ENCODE measurements around the gene SOCS6. TPM values are rescaled to one million over a fixed set of nuclear protein-coding genes. Genes with fewer than 3 reads are reported as not detected.
"Not testable (repeated sequence)": the region's sequence is repeated elsewhere in the genome, so short reads cannot be mapped to it uniquely, and the experiment has no call there.

SOCS6 gene
- total RNA-seq, 1 experiment from 2014 or later, result 7.8 TPM

DNA sequence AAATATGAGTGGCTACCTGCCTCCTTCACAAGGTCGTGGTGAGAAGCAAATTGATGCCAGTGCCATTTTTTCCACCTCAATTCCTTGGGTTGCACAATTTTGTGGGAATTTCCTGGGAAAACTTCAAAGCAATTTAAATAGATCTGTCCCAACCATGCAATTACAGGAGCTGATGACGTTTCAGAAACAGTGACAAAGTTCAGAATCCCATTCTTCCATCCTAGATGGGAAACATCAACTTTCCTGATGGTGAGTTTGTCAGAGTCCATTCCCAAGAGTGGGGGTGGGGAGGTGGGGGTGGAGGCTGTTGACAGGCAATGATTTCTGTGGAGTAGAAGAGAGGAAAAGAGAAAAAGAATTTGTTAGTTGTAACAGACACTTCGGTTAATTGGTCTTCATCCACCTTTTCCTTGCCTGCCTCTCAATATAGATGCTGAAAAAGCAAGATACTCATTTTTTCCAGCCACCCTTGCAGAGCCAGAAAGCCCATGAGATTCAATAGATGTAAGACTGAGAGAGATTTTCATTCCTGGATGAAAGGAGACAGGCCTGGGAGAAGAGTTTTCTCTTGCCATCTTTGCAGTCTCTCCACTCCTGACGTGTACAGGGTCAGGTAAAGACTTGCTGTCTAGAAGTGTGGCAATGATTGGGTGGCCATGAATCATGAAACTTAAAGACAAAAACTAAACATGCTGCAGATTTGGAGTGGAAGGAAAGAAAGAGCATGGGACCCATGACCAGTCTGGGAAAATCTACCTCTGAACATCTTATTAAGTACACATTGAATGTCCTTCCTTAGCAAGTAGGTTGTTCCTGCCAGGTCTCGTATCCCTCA lies 47.3 kb downstream of the SOCS6 start:
- no peak for DNase-seq (ENCODE audit: low read depth)
- in situ Hi-C loops (cut with HindIII; ENCODE audit: low pct_unique_long_range_greater_than_20kb, low sequenced_read_pairs), result no loop called here

DNA sequence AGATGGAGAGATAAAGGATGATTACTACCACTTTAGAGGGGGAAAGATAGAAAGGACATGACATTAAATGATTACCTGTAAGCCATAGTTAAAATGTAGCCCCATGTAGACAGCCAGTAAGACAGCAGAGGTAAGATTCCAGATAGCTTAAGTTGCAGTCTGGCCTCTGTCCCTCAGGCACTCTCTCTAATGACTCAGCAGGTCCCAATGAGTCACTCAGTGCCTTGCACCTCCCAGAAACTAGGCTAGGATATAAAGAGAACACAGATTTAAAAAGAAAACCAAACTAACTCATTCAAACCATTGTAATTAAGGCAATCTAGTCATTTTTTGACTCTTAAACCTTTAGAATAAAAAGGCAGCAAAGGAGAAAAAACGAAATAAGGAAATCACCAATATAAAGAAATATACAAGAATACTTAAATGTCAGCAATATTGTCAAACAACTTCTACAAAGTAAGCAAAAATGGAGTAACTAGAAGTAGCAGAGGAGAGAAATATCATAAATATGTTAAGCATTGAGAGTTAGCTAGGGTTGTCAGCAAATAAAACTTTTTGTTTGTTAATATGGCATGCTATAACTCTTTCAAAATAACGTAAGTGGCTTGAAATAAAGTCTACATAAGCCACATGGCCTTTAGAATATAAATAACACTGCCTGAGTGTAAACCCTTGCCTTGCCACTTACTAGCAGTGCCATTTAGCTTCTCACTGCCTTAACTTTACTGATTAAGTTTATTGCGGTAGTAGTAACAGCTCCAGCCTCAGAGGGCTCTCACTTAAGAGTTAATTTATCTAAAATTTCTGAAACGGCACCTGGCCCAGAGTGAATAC lies 48.5 kb downstream of the SOCS6 start:
- in situ Hi-C loops (cut with HindIII; ENCODE audit: low pct_unique_long_range_greater_than_20kb, low sequenced_read_pairs), result no loop called here
- DNase-seq (ENCODE audit: low read depth), result peak; percentile 60

DNA sequence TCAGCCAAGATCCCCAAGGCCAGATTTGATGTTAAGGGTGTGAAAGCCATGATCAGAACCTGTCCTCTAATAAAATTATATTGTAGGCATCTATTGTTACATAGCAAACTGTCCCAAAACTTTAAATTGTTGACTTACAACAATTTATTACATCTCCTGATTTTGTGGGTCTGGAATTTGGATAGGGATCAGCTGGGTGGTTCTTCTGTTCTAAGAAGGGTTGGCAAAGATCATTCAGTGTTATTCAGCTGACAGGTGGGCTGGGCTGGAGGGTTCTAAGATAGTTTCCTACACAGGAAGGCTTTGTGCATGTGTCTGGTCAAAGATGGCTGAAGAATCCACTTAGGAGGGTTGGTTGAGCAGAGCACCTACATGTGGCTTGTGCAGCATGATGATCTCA lies 50.0 kb downstream of the SOCS6 start:
- in situ Hi-C loops (cut with HindIII; ENCODE audit: low pct_unique_long_range_greater_than_20kb, low sequenced_read_pairs), result no loop called here
- DNase-seq (ENCODE audit: low read depth), result no peak

DNA sequence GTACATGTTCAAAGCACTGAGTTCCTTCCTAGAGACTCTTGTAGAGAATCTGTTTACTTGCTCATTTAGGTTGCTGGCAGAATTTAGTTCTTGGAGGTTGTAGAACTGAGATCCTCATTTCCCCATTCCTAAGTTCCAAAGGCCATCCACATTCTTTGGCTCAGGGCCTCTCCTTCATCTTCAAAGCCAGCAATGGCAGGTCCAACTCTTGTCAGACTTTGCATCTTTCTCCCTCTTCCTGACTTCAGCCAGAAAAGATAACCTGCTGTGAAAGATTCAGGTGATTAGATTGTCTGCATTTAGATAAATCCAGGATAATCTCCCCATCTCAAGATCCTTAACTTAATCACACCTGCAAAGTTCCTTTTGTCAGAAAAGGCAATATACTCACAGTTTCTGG lies 51.1 kb downstream of the SOCS6 start:
- in situ Hi-C loops (cut with HindIII; ENCODE audit: low pct_unique_long_range_greater_than_20kb, low sequenced_read_pairs), result no loop called here
- no peak for DNase-seq (ENCODE audit: low read depth)

DNA sequence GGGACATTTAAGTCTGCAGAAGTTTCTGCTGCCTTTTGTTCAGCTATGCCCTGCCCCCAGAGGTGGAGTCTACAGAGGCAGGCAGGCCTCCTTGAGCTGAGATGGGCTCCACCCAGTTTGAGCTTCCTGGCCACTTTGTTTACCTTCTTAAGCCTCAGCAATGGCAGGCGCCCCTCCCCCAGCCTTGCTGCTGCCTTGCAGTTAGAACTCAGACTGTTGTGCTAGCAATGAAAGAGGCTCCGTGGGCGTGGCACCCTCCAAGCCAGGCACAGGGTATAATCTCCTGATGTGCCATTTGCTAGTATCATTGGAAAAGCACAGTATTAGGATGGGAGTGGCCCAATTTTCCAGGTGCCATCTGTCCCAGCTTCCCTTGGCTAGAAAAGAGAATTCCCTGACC lies 59.6 kb downstream of the SOCS6 start:
- DNase-seq (ENCODE audit: low read depth); in situ Hi-C loops (cut with HindIII; ENCODE audit: low pct_unique_long_range_greater_than_20kb, low sequenced_read_pairs): not testable (repeated sequence)

DNA sequence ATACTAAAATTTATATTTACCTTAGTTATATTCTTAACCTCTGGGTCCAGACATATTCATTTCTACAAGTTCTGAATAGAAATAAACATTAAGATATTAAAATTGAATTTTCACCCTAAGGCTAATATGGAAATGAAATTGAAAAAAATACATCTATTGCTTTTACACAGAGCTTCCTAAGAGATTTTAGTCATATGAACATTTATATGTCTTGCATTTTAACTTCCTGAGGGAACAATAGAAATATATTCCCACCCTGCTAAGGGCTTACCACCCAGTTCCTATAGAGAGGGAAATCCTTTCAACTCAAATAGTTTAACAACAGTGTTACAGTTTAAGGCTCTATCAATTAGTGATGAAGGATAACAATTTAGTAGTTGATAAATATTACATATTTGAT lies 60.5 kb downstream of the SOCS6 start:
- no peak for DNase-seq (ENCODE audit: low read depth)
- in situ Hi-C loops (cut with HindIII; ENCODE audit: low pct_unique_long_range_greater_than_20kb, low sequenced_read_pairs), result no loop called here

DNA sequence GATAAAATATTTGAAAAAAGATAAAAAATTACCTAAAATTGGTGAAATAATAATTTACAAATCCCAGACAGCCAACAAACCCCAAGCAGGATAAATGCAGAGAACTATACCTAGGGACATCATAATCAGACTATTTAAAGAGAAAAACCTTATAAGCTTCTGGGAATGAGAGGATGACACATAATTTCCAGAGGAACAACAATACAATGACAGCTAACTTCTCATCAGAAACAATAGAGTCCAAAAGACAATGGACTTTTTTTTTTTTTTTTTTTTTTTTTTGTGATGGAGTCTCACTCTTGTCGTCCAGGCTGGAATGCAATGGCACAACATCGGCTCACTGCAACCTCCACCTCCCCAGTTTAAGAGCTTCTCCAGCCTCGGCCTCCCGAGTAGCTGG lies 65.2 kb downstream of the SOCS6 start:
- in situ Hi-C loops (cut with HindIII; ENCODE audit: low pct_unique_long_range_greater_than_20kb, low sequenced_read_pairs), result no loop called here
- DNase-seq (ENCODE audit: low read depth), result no peak

DNA sequence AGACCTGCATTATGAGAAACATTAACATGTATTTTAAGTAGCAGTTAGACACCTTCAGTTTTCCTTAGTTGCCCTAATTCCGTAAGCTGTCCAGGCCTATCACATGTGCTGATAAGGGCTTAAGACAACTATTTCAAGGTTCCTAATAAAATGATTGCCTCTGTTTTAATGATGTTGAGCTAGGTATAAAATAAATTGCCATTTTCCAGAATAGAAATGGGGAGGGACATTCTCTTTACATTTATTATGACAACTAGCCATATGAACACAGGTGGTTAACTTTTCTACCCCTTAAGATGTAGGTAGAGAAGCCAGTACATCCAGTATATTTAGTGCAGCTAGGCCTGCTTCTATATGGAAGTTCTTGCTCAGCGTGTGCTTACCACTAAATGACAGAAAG lies 65.9 kb downstream of the SOCS6 start:
- in situ Hi-C loops (cut with HindIII; ENCODE audit: low pct_unique_long_range_greater_than_20kb, low sequenced_read_pairs), result no loop called here
- no peak for DNase-seq (ENCODE audit: low read depth)

DNA sequence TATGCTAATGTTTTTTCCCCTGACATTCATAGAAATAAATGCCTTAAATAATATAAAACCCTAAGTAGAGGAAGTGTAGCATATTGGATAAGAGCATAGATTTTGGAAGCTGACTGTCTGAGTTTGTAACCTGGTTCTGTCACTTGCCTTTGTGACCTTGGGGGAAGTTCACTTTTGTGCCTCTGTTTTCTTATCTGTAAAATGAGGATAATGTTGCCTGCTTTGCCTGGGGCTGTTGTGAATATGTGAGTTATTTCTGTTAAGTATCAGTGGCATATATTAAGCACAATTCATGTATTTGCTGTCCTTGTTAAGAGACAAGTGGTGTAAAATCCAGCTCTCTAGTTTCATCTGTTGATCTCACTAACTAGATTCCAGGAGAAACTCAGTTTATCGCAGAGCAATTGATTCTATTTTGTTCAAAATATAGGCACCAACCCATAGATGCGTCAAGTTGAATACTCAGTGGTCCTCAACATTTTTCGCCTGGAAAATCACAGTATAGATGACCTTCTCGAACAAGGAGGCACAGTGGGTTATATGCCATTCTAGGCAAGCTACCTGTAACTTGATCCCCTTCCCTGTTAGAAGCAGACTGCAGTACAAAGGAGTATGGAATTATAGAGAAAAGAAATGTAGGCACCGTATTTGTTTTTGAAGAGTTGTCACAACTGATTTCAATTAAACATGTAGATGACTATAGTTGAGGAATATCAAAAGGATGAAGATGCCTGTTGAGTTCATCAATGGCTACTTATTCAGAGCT lies 67.0 kb downstream of the SOCS6 start:
- DNase-seq (ENCODE audit: low read depth), result no peak
- in situ Hi-C loops (cut with HindIII; ENCODE audit: low pct_unique_long_range_greater_than_20kb, low sequenced_read_pairs), result no loop called here

DNA sequence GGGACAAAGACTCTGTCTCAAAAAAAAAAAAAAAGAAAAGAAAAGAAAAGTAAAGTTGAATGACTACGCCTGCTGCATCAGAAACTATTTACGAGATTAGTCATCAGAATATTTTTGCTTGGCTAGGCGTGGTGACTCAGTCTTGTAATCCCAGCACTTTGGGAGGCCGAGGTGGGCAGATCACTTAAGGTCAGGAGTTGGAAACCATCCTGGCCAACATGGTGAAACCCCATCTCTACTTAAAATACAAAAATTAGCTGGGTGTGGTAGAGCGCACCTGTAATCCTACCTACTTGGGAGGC lies 69.2 kb downstream of the SOCS6 start:
- peak; percentile 64 for DNase-seq (ENCODE audit: low read depth)
- in situ Hi-C loops (cut with HindIII; ENCODE audit: low pct_unique_long_range_greater_than_20kb, low sequenced_read_pairs), result not testable (repeated sequence)

DNA sequence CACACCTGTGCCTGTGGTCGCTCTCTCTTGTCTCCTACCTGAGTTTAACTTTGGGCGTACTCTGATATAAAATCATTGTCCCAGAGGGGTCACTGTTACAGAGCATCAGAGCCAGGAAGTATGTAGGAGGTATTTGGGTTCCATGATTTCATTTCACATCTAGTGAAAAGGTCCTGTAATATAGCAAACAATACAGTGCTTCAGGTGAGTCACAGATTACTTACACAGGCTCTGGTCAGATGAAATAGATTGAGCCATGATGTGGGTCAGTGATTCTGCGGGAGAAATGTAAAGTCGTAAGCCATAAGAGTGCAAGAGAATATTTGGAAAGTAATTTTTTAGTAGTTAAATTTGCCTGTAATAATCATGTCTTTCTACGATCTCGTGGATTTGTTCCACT lies 70.2 kb downstream of the SOCS6 start:
- in situ Hi-C loops (cut with HindIII; ENCODE audit: low pct_unique_long_range_greater_than_20kb, low sequenced_read_pairs), result no loop called here
- no peak for DNase-seq (ENCODE audit: low read depth)

DNA sequence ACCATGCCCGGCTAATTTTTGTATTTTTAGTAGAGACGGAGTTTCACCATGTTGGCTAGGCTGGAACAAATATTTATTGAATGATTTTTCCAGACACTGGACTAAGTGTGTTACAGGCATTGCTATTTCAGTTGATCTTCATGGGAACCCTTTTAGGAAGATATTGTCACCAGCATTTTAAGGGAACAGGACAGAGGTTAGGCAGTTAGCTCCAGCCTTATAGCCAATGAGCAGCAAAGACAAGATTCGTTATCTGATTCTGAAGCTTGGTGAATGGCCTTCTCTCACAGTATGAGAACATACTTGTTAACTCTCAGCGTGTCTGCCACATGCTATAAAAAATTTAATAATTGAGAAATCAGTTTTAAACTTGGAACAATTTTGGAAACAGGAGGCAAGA lies 73.4 kb downstream of the SOCS6 start:
- in situ Hi-C loops (cut with HindIII; ENCODE audit: low pct_unique_long_range_greater_than_20kb, low sequenced_read_pairs), result no loop called here
- no peak for DNase-seq (ENCODE audit: low read depth)

DNA sequence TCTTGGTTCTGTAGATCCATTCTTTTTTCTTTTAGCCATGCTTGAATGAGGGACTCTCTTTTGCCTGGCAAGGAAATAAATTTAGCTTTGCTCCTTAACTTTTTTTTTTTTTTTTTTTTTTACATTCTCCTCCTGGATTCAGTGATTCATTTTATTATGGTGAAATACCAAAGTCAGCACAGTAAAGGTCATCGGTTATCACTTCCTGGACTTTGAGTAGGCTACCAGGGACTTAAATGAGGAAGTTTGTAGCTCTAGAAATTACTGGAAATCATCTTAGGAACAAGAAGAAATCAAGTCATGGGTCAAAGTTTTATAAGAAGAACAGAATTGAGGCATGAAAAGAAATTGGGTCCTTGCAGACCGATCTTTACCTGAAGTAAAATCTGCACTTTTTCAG lies 75.0 kb downstream of the SOCS6 start:
- in situ Hi-C loops (cut with HindIII; ENCODE audit: low pct_unique_long_range_greater_than_20kb, low sequenced_read_pairs), result no loop called here
- DNase-seq (ENCODE audit: low read depth), result no peak

DNA sequence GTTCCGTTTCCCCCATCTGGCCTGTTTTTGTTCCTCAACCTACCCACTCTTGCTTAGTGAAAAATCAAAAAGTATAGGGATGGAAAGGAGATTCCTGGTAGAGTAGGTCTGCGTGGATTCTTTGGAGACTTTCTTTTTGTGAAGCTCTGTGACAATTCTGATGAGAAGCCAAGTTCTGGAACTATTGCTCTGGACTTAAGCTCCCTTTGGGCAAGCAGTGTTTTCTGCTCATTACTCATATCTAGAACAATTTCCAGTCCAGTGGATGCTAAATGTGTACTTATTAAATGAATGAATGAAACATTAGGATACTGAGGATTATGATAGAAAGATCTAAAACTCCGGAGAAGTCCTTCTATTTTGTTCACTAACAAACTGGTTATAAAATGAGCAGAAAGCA lies 76.5 kb downstream of the SOCS6 start:
- DNase-seq (ENCODE audit: low read depth), result no peak
- in situ Hi-C loops (cut with HindIII; ENCODE audit: low pct_unique_long_range_greater_than_20kb, low sequenced_read_pairs), result no loop called here

DNA sequence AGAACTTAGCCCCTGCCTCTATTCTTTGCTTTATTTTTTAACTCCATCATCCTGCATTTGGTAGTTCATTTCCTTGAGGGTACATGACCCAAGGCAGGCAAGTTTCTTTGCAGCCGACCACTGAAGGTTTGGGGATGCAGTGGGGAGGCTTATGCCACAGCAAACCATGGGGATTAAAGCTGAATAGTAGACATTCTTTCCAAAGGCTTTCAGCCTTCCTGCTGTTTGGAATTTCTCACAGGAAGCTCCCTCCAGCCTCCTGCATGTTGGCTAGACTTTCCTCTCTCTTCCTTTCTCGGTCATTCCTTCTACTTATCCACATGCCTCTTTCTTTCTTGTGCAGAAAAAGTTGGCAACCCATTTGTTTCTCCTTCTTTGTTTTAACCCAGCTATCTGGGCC lies 77.3 kb downstream of the SOCS6 start:
- in situ Hi-C loops (cut with HindIII; ENCODE audit: low pct_unique_long_range_greater_than_20kb, low sequenced_read_pairs), result no loop called here
- no peak for DNase-seq (ENCODE audit: low read depth)

DNA sequence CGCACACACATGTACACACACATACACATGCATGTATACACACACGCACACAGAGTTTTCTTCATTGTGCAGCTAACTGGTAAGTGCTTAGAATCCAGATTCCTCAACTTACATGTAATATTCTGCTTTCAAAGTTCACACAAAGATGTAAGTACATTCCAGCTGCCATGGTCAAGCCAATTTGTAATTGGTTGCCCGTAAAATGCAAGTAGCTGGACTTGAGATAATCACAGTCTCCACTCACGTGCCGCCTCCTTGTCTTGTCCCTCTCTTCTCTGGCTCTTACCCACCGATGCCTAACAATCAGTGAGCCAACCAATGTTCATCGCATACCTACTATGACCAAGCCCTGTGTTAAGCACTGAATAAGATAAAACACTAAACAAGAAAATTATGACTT lies 77.8 kb downstream of the SOCS6 start:
- no peak for DNase-seq (ENCODE audit: low read depth)
- in situ Hi-C loops (cut with HindIII; ENCODE audit: low pct_unique_long_range_greater_than_20kb, low sequenced_read_pairs), result no loop called here

DNA sequence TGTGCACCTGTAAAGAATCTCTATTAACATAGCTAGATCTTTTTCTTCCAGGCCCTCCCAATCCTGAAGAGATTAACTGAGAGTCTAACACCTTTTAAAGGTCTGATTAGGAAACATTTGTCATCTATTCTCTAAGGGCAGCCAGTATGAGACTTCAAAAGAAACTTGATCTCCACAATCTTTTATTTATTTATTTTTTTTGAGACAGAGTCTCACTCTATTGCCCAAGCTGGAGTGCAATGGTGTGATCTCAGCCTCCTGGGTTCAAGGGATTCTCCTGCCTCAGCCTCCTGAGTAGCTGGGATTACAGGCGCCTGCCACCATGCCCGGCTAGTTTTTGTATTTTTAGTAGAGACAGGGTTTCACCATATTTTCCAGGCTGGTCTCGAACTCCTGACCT lies 78.5 kb downstream of the SOCS6 start:
- DNase-seq (ENCODE audit: low read depth); in situ Hi-C loops (cut with HindIII; ENCODE audit: low pct_unique_long_range_greater_than_20kb, low sequenced_read_pairs): not testable (repeated sequence)

DNA sequence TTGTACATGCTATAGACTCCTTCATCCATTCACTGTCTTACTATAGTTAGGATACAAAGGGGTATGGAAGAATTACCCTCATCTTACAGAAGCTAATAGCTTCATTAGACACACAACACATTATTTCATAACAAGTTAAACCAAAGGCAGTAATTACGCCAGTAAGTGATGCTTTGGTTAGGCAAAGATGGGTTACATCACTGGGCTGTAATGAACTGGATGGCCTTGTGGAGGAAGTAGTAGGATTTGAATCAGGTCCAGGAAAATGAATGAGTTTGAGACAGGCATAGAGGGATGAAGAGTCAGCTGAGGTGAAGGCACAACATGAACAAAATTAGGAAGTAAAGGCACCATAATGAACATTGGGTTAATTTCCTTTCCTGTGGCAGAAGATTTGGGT lies 80.1 kb downstream of the SOCS6 start:
- in situ Hi-C loops (cut with HindIII; ENCODE audit: low pct_unique_long_range_greater_than_20kb, low sequenced_read_pairs), result no loop called here
- no peak for DNase-seq (ENCODE audit: low read depth)
